ACC112 (cell line): ENCODE results near the gene OIP5.
A peak's percentile ranks its signal among the peaks of the same experiment; 100 is the strongest.
"Not testable (repeated sequence)": the region's sequence is repeated elsewhere in the genome, so short reads cannot be mapped to it uniquely, and the experiment has no call there.

Experiments
- H2AFZ ChIP-seq: fragments of 200-600 bp; sonication (generic); one replicate; pipeline ENCODE4 v1.6.0; 2017; ENCODE audit warnings: antibody characterized with exemption, low read length; ENCODE audit not compliant: unreplicated experiment
- H3K27ac ChIP-seq: fragments of 200-600 bp; sonication (generic); 2 replicates; pipeline ENCODE4 v1.5.1; 2014; ENCODE audit warnings: low read depth, mild to moderate bottlenecking, antibody characterized with exemption, low read length, moderate library complexity
- H3K27me3 ChIP-seq: fragments of 200-600 bp; sonication (generic); 2 replicates; pipeline ENCODE4 v1.6.1; 2014; ENCODE audit warnings: mild to moderate bottlenecking, antibody characterized with exemption, low read length, moderate library complexity, mixed read lengths; ENCODE audit not compliant: insufficient read depth
- H3K36me3 ChIP-seq: fragments of 200-600 bp; sonication (generic); 2 replicates; pipeline ENCODE4 v1.6.1; 2016; ENCODE audit warnings: mild to moderate bottlenecking, antibody characterized with exemption, low read length, moderate library complexity, mixed read lengths; ENCODE audit not compliant: insufficient read depth
- H3K4me1 ChIP-seq: fragments of 200-600 bp; sonication (generic); one replicate; pipeline ENCODE4 v1.6.1; 2016; ENCODE audit warnings: low read length, mixed read lengths; ENCODE audit not compliant: insufficient read depth, unreplicated experiment, control insufficient read depth
- H3K4me3 ChIP-seq: fragments of 200-600 bp; sonication (generic); 2 replicates; pipeline ENCODE4 v1.5.1; 2014; ENCODE audit warnings: mild to moderate bottlenecking, low read depth, low read length
- H3K79me2 ChIP-seq: fragments of 200-600 bp; sonication (generic); one replicate; pipeline ENCODE4 v1.6.0; 2016; ENCODE audit warnings: low read length; ENCODE audit not compliant: control insufficient read depth, unreplicated experiment, insufficient read depth

OIP5 gene

DNA sequence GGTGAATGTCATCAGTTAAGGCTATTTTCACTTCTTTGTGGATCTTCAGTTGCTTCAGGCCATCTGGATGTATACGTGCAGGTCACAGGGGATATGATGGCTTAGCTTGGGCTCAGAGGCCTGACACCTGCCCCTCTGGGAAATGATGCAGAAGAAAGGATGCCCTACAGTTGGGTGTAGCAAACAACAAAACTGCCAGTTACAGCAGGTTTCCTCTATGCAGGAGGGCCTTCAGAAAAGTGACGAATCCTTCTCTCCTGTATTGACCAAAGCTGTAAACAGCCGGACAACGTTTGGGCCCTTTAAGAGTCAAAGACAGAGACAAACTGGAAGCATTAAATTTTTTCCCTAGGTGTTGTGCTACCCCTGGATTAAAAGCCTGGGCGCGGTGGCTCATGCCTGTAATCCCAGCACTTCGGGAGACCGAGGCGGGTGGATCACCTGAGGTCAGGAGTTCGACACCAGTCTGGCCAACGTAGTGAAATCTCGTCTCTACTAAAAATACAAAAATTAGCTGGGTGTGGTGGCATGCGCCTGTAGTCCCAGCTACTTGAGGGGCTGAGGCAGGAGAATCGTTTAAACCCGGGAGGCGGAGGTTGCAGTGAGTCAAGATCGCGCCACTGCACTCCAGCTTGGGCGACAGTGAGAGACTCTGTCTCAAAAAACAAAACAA is 49.3 kb downstream of the OIP5 start:
- peaks cover 36% of the 10 kb centered on the region for H3K79me2 ChIP-seq
- not testable (repeated sequence) for H3K27me3 ChIP-seq
- peak overlapping the region; percentile 77 for H2AFZ ChIP-seq
- H3K36me3 ChIP-seq = peaks cover 27% of the 10 kb centered on the region
- peak overlapping the region; percentile 96 for H3K4me3 ChIP-seq
- H3K4me1 ChIP-seq = peaks cover 44% of the 10 kb centered on the region
- H3K27ac ChIP-seq = peak overlapping the region; percentile 65

DNA sequence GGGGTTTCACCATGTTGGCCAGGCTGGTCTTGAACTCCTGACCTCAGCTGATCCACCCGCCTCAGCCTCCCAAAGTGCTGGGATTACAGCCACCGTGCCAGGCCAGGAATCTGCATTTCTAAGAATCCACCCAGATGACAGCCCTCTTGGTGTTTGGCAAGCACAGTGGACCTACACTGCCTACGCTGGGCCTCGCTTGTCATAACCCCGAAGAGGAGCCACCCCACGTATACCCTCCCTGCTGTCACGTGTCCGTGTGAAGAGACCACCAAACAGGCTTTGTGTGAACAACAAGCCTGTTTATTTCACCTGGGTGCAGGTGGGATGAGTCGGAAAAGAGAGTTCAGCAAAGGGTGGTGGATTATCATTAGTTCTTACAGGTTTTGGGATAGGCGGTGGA is 50.0 kb downstream of the OIP5 start:
- Histone ChIP-seq H3K79me2 (peaks cover 33% of the 10 kb centered on the region), H3K36me3 (peaks cover 23% of the 10 kb centered on the region), H3K4me1 (peaks cover 44% of the 10 kb centered on the region)
- H3K27me3 ChIP-seq, H3K4me3 ChIP-seq, H3K27ac ChIP-seq, H2AFZ ChIP-seq: not testable (repeated sequence)

DNA sequence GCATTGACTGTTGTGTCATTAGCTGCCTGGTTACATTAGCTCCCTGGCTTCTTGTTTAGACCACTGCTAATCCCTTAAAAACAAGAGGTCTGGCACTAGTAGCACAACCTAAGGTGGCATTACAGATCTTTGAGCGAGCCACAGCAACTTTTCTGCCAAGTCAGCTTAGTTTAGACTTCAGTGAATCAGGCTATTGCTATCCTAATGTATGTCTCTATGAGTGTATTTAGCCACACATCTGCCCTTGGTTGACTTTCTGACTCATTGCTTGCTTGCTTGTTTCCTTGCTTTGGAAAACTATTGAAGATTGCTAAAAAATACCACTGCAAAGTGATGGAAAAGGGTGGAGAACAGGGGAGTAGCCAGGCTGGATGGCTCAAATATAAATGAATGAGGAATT is 51.2 kb downstream of the OIP5 start:
- Histone ChIP-seq H3K27me3 (no peaks in the 10 kb centered on the region), H3K4me3 (no peak overlapping the region), H3K27ac (peak overlapping the region; percentile 25), H2AFZ (no peak overlapping the region), H3K36me3 (peaks cover 17% of the 10 kb centered on the region; the same call in 1 of the 2 replicates), H3K79me2 (peaks cover 24% of the 10 kb centered on the region), H3K4me1 (peaks cover 32% of the 10 kb centered on the region)

DNA sequence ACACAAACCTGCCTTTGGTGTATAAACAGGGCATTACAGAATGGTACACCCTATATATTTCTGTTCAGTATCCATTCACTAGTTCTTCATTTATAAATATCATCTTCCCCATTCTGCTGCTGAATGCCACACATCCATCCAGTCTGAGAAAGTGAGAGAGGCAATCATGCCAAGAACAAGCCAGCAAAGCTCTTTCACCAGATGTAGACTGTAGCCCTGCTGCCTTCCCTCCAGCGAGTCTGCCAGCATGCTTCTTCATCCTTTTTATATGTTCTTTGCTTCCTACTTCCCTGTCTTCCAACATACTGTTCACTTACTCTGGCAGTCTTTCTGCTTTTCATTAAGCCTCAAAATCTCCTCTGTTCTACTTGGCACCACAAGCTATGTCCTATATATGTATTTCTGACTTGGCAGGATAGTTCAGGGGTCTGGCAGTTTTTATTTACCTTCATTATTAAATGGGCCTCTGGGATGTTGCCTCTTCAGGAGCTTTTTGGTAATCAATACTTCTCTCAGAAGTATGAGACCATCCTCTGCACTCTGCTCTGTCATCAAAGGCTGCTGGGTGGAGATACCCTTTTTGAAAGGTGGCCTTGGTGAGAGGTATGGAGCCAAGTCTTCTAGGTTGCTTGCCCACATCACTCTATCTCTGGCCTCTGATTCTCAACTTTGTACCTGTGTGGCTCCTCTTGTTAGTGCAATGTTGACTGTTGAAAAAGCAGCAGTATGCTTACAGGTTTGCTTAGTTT is 52.7 kb downstream of the OIP5 start:
- H3K27ac ChIP-seq = no peak overlapping the region
- peaks cover 10% of the 10 kb centered on the region; the same call in 1 of the 2 replicates for H3K36me3 ChIP-seq
- H3K27me3 ChIP-seq = no peaks in the 10 kb centered on the region
- no peak overlapping the region for H3K4me3 ChIP-seq
- H3K79me2 ChIP-seq = peaks cover 9% of the 10 kb centered on the region
- peaks cover 18% of the 10 kb centered on the region for H3K4me1 ChIP-seq
- no peak overlapping the region for H2AFZ ChIP-seq

- peaks cover 10% of the 10 kb centered on the region; the same call in 1 of the 2 replicates for H3K36me3 ChIP-seq
- H3K27ac ChIP-seq = no peak overlapping the region
These were observed 54.1 kb downstream of the OIP5 start for GRCh38 chr15:41278319-41278718.

DNA sequence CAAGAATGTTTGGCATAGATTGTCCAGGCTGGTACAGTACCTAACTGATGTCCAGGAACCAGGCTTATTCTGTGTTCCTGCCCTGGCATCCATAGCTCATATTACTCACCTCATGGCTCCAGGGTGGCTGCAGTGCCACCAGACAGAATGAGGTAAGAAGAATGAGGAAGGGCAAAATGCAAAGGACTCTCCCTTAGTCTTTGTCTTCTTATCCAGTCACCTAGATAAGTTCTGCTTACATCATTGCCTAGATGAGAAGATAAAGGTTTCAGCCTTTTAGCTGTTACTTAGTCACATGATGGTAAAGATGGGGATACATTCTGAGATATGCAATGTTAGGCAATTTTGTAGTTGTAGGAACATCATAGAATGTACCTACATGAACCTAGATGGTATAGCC is 55.6 kb downstream of the OIP5 start:
- H3K36me3 ChIP-seq = peaks cover 10% of the 10 kb centered on the region
- H3K27ac ChIP-seq = no peak overlapping the region
- no peaks in the 10 kb centered on the region for H3K79me2 ChIP-seq
- H3K27me3 ChIP-seq = no peaks in the 10 kb centered on the region
- H2AFZ ChIP-seq = no peak overlapping the region
- no peak overlapping the region for H3K4me3 ChIP-seq
- peaks cover 9% of the 10 kb centered on the region for H3K4me1 ChIP-seq

More at GRCh38 chr15:41278319-41278718, 54.1 kb downstream of the OIP5 start:
- H3K79me2 ChIP-seq = no peaks in the 10 kb centered on the region
- no peak overlapping the region for H2AFZ ChIP-seq
- H3K27me3 ChIP-seq = no peaks in the 10 kb centered on the region
- H3K4me3 ChIP-seq = no peak overlapping the region
- peaks cover 16% of the 10 kb centered on the region for H3K4me1 ChIP-seq

DNA sequence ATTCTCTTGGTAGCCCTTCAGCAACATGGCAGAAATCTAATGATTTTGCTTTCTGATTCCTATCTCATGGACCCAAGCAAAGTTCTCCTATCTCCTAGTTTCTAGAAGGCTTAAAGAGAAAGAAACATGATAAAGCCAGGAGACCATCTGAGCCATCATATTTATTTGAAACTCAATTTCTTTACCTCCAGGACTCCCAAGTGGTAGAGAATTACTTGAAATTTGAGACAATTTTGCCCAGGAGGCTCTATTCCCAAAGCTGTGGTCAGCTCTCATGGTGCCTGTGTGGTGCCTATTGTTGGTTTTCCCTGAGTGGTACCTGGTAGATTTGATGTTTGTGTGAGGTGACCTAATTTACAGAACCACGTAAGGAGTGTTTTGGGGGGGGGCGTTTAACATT is 62.5 kb downstream of the OIP5 start:
- Histone ChIP-seq H3K79me2 (no peaks in the 10 kb centered on the region), H2AFZ (no peak overlapping the region), H3K4me1 (no peaks in the 10 kb centered on the region), H3K36me3 (peaks cover 4% of the 10 kb centered on the region; the same call in 1 of the 2 replicates), H3K27me3 (no peaks in the 10 kb centered on the region), H3K27ac (no peak overlapping the region), H3K4me3 (no peak overlapping the region)

DNA sequence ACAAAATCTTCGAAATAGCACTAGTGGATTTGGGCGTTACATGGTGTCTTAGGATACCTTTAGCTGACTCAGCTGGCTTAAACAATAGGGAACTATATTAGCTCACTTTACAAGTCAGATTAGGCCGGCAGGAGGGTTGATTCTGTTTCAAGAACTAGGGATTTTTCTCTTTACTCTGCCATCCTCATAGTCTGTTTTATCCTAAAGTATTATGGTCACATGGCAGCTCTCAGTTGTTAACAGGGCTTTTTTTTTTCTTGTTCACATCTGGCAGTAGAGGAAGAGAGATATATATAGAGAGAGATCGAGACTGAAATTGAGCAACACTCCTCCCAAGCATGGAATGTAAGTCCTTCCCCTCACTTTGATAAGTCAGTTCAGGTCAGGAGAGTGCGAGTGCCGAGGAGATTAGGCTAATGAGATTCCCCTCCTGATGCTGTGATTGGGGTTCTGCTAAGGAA is 68.5 kb downstream of the OIP5 start:
- Histone ChIP-seq H3K79me2 (no peaks in the 10 kb centered on the region), H3K27ac (no peak overlapping the region), H2AFZ (no peak overlapping the region), H3K4me3 (no peak overlapping the region), H3K36me3 (peaks cover 9% of the 10 kb centered on the region; the same call in 1 of the 2 replicates), H3K4me1 (no peaks in the 10 kb centered on the region), H3K27me3 (no peaks in the 10 kb centered on the region)

DNA sequence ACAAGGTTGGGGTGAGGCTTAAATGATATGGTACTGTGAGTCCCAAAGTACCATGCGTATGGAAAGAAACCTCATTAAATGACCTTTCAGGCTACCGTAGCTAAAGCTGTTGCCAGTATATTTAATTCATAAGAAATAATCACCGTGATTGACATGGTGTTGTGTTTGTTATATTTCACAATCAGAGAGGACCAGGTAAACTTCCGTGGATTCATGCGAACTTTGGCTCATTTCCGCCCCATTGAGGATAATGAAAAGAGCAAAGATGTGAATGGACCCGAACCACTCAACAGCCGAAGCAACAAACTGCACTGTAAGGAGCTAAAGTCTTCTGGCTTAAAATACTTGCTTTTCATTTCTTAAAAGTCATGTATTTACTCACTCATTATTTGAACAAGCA is 69.8 kb downstream of the OIP5 start:
- H3K36me3 ChIP-seq = peaks cover 12% of the 10 kb centered on the region; the same call in 1 of the 2 replicates
- no peak overlapping the region for H3K4me3 ChIP-seq
- H3K27ac ChIP-seq = no peak overlapping the region
- H2AFZ ChIP-seq = no peak overlapping the region
- no peaks in the 10 kb centered on the region for H3K4me1 ChIP-seq
- no peaks in the 10 kb centered on the region for H3K27me3 ChIP-seq
- H3K79me2 ChIP-seq = no peaks in the 10 kb centered on the region

- H3K79me2 ChIP-seq, H2AFZ ChIP-seq, H3K27me3 ChIP-seq, H3K27ac ChIP-seq, H3K4me3 ChIP-seq: not testable (repeated sequence)
- Histone ChIP-seq H3K36me3 (peaks cover 12% of the 10 kb centered on the region; the same call in 1 of the 2 replicates), H3K4me1 (peaks cover 12% of the 10 kb centered on the region)
These were observed 71.5 kb downstream of the OIP5 start for GRCh38 chr15:41260924-41261323.
